K562 (cell line): Measurements from ENCODE around the gene ACSBG1. TPM values are rescaled to one million over a fixed set of nuclear protein-coding genes. Genes with fewer than 3 reads are reported as not detected.
A peak's percentile ranks its signal among the peaks of the same experiment; 100 is the strongest.

ENCODE experiments used
- BHLHE40 ChIP-seq: IDR thresholded peaks from 2 replicates; pipeline ENCODE4 v1.6.1; 2011; ENCODE audit warnings: low read length, improper control_type of control experiment
- CREM ChIP-seq: IDR thresholded peaks from 2 replicates; pipeline ENCODE4 v1.6.1; 2014; ENCODE audit warnings: antibody characterized with exemption, low read depth
- FUS ChIP-seq: fragments of 200-400 bp; formaldehyde crosslinking; optimal IDR thresholded peaks from 2 replicates; pipeline ENCODE3; 2017; ENCODE audit warnings: low read depth, low read length
- KLF6 ChIP-seq: fragments of 250-450 bp; sonication (Bioruptor Pico); IDR thresholded peaks from 2 replicates; pipeline ENCODE4 v1.4.0; 2020; ENCODE audit warnings: mild to moderate bottlenecking, moderate library complexity, borderline replicate concordance
- MAFF ChIP-seq: IDR thresholded peaks from 2 replicates; pipeline ENCODE4 v1.6.1; 2012; ENCODE audit warnings: low read length, improper control_type of control experiment
- RFX7 ChIP-seq: fragments of 250-450 bp; sonication (Bioruptor Pico); IDR thresholded peaks from 2 replicates; pipeline ENCODE4 v1.5.1; 2021; ENCODE audit warnings: mild to moderate bottlenecking
- SIN3A ChIP-seq, 2 experiments: fragments of 150-350 bp in 1 of 2; IDR thresholded peaks; 2 replicates each; pipeline ENCODE4 v1.6.1; 2011 to 2016; ENCODE audit warnings: borderline replicate concordance in 2 of 2, low read depth in 2 of 2, low read length in 2 of 2, mild to moderate bottlenecking in 2 of 2, moderate library complexity in 2 of 2; ENCODE audit not compliant: control insufficient read depth in 1 of 2
- SNRNP70 ChIP-seq: fragments of 200-400 bp; formaldehyde crosslinking; optimal IDR thresholded peaks from 2 replicates; pipeline ENCODE3; 2017; ENCODE audit warnings: low read depth, low read length
- ZBTB1 ChIP-seq: sonication (generic); formaldehyde crosslinking; IDR thresholded peaks from 2 replicates; pipeline ENCODE4 v1.8.1; 2023; ENCODE audit warnings: missing genetic modification reagents, low read depth, mild to moderate bottlenecking, borderline replicate concordance
- ZNF124 ChIP-seq: sonication (generic); formaldehyde crosslinking; IDR thresholded peaks from 2 replicates; pipeline ENCODE4 v1.8.1; 2022; ENCODE audit warnings: missing genetic modification reagents
- ZNF75A ChIP-seq: fragments of 450-650 bp; formaldehyde crosslinking; IDR thresholded peaks from 2 replicates; pipeline ENCODE4 v1.4.0; 2020; ENCODE audit warnings: mild to moderate bottlenecking
- polyA plus RNA-seq, 8 experiments: library from polyadenylated mRNA; depleted of rRNA in 4 of 8; stranded (reverse) in 5 of 8; unstranded in 3 of 8; fragments of >200 nt; fragmentation: Nextera tagmentation in 2 of 8; fragmentation: Illumina TruSeq in 1 of 8; extraction: Ambion mirVana in 2 of 8; extraction: Trizol in 1 of 8; gene quantifications; 2 replicates each; pipeline versions ENCODE4 v1.2.1 to v1.2.3, GENCODE V29; 2011 to 2014; ENCODE audit warnings: inconsistent platforms in 1 of 8, missing spikeins in 1 of 8
- total RNA-seq, 7 experiments: library from RNA; depleted of rRNA in 6 of 7; stranded (reverse); fragments of >200 nt in 6 of 7; fragmentation: Illumina TruSeq in 2 of 7; extraction: Trizol in 2 of 7; gene quantifications; 2 replicates each; pipeline versions ENCODE4 v1.2.1 to v1.2.3, GENCODE V29; 2011 to 2021; ENCODE audit warnings: low replicate concordance in 1 of 7
- TF ChIP-seq, protein P1 (sequence below): sonication (generic); formaldehyde crosslinking; IDR thresholded peaks from 2 replicates; pipeline ENCODE4 v1.8.1; 2023; ENCODE audit warnings: mild to moderate bottlenecking, missing genetic modification reagents
- TF ChIP-seq, protein P2 (sequence below): fragments of 450-650 bp; IDR thresholded peaks from 2 replicates; pipeline ENCODE4 v1.6.1; 2016; ENCODE audit warnings: borderline replicate concordance
- TF ChIP-seq, protein P3 (sequence below): sonication (generic); formaldehyde crosslinking; IDR thresholded peaks from 2 replicates; pipeline ENCODE4 v1.8.0; 2022; ENCODE audit warnings: mild to moderate bottlenecking, low read depth, missing genetic modification reagents
- TF ChIP-seq, protein P4 (sequence below): conservative IDR thresholded peaks from 2 replicates; pipeline ENCODE4 v1.6.1; 2011; ENCODE audit warnings: low read depth, mild to moderate bottlenecking, low read length; ENCODE audit not compliant: control insufficient read depth
- TF ChIP-seq, protein P5 (sequence below): fragments of 450-650 bp; IDR thresholded peaks from 2 replicates; pipeline ENCODE4 v1.6.1; 2016
- TF ChIP-seq, protein P6 (sequence below), 3 experiments: IDR thresholded peaks in 2 of 3; conservative IDR thresholded peaks in 1 of 3; 2 replicates each; pipeline ENCODE4 v1.5.1; 2011 to 2012; ENCODE audit warnings: low read length in 3 of 3, mild to moderate bottlenecking in 3 of 3, control low read depth in 2 of 3, improper control_type of control experiment in 1 of 3, inconsistent platforms in 1 of 3, low read depth in 1 of 3, mixed read lengths in 1 of 3, moderate library complexity in 1 of 3; ENCODE audit not compliant: insufficient read depth in 2 of 3

ACSBG1 gene
- total and polyA plus RNA-seq, 9 of the 15 experiments (the other 6 are each of a cell fraction or from before 2014, with no cell fraction given), result 0.36 to 6.4 (median 2.5) TPM

DNA sequence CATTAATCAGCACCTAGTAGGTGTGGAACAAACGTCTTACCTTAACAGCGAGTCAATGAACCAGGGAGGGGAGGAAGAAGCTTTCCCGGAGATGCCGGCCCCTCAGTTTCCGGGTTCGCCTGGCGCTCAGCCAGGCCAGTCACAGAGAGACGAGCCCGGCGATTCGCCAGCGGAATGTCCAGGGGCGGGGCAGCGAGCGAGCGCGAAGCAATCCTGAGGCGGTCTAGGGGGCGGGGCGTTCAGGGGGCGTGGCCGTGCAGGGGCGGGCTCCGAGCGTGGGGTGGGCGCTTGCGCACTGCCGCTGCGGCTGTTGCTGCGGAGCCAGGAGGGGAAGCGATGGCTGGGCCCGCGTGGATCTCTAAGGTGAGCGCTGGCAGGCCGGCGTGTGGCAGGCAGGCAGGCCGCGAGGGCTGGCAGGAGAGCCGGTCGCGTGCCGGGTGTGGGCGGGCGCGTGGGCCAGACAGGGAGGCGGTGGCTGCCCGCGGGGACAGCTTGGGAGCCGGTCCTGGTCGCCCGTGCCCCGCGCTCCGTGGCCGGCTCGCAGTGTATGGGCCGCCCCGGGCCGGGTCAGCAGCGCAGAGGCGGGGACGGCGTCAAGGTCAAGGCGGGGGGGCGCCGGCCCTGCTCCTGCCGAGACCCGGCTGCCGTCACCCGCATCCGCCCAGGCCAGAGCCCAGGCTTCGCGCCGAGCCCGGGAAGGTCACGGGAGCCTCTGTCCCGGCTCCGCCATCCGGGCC lies 85.1 kb downstream of the ACSBG1 start, which contains the start of gene IDH3A (continued):
- TF ChIP-seq, protein P1, sequence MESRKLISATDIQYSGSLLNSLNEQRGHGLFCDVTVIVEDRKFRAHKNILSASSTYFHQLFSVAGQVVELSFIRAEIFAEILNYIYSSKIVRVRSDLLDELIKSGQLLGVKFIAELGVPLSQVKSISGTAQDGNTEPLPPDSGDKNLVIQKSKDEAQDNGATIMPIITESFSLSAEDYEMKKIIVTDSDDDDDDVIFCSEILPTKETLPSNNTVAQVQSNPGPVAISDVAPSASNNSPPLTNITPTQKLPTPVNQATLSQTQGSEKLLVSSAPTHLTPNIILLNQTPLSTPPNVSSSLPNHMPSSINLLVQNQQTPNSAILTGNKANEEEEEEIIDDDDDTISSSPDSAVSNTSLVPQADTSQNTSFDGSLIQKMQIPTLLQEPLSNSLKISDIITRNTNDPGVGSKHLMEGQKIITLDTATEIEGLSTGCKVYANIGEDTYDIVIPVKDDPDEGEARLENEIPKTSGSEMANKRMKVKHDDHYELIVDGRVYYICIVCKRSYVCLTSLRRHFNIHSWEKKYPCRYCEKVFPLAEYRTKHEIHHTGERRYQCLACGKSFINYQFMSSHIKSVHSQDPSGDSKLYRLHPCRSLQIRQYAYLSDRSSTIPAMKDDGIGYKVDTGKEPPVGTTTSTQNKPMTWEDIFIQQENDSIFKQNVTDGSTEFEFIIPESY (CRISPR knock-in tag), result 0 out of 2 replicates have a peak, but pooled peaks have one; percentile 30
- TF ChIP-seq, protein P2, sequence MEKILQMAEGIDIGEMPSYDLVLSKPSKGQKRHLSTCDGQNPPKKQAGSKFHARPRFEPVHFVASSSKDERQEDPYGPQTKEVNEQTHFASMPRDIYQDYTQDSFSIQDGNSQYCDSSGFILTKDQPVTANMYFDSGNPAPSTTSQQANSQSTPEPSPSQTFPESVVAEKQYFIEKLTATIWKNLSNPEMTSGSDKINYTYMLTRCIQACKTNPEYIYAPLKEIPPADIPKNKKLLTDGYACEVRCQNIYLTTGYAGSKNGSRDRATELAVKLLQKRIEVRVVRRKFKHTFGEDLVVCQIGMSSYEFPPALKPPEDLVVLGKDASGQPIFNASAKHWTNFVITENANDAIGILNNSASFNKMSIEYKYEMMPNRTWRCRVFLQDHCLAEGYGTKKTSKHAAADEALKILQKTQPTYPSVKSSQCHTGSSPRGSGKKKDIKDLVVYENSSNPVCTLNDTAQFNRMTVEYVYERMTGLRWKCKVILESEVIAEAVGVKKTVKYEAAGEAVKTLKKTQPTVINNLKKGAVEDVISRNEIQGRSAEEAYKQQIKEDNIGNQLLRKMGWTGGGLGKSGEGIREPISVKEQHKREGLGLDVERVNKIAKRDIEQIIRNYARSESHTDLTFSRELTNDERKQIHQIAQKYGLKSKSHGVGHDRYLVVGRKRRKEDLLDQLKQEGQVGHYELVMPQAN, result peak; percentile 65; the same call in 1 of the 2 replicates
- TF ChIP-seq SIN3A (IDR thresholded peaks at IDR 0.05; ENCODE audit: borderline replicate concordance in 2 of 2, control insufficient read depth in 1 of 2, low read depth in 2 of 2, low read length in 2 of 2) (peak; percentile 35 to 63; a peak in 1 of 4 replicates), ZBTB1 (CRISPR knock-in tag) (peak; percentile 23; the same call in 1 of the 2 replicates), ZNF124 (CRISPR knock-in tag) (no peak), ZNF75A (CRISPR knock-in tag) (no peak), FUS (no peak), CREM (peak; percentile 40), KLF6 (CRISPR knock-in tag) (no peak), BHLHE40 (peak; percentile 62), SNRNP70 (no peak), MAFF (no peak), RFX7 (CRISPR knock-in tag) (no peak)
- TF ChIP-seq, protein P3, sequence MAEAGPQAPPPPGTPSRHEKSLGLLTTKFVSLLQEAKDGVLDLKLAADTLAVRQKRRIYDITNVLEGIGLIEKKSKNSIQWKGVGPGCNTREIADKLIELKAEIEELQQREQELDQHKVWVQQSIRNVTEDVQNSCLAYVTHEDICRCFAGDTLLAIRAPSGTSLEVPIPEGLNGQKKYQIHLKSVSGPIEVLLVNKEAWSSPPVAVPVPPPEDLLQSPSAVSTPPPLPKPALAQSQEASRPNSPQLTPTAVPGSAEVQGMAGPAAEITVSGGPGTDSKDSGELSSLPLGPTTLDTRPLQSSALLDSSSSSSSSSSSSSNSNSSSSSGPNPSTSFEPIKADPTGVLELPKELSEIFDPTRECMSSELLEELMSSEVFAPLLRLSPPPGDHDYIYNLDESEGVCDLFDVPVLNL (CRISPR knock-in tag), result 0 out of 2 replicates have a peak, but pooled peaks have one; percentile 14
- TF ChIP-seq, protein P4, sequence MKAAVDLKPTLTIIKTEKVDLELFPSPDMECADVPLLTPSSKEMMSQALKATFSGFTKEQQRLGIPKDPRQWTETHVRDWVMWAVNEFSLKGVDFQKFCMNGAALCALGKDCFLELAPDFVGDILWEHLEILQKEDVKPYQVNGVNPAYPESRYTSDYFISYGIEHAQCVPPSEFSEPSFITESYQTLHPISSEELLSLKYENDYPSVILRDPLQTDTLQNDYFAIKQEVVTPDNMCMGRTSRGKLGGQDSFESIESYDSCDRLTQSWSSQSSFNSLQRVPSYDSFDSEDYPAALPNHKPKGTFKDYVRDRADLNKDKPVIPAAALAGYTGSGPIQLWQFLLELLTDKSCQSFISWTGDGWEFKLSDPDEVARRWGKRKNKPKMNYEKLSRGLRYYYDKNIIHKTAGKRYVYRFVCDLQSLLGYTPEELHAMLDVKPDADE, result peak; percentile 72; the same call in 1 of the 2 replicates
- TF ChIP-seq, protein P5, sequence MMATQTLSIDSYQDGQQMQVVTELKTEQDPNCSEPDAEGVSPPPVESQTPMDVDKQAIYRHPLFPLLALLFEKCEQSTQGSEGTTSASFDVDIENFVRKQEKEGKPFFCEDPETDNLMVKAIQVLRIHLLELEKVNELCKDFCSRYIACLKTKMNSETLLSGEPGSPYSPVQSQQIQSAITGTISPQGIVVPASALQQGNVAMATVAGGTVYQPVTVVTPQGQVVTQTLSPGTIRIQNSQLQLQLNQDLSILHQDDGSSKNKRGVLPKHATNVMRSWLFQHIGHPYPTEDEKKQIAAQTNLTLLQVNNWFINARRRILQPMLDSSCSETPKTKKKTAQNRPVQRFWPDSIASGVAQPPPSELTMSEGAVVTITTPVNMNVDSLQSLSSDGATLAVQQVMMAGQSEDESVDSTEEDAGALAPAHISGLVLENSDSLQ, result peak; percentile 51
- TF ChIP-seq, protein P6, sequence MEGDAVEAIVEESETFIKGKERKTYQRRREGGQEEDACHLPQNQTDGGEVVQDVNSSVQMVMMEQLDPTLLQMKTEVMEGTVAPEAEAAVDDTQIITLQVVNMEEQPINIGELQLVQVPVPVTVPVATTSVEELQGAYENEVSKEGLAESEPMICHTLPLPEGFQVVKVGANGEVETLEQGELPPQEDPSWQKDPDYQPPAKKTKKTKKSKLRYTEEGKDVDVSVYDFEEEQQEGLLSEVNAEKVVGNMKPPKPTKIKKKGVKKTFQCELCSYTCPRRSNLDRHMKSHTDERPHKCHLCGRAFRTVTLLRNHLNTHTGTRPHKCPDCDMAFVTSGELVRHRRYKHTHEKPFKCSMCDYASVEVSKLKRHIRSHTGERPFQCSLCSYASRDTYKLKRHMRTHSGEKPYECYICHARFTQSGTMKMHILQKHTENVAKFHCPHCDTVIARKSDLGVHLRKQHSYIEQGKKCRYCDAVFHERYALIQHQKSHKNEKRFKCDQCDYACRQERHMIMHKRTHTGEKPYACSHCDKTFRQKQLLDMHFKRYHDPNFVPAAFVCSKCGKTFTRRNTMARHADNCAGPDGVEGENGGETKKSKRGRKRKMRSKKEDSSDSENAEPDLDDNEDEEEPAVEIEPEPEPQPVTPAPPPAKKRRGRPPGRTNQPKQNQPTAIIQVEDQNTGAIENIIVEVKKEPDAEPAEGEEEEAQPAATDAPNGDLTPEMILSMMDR (IDR thresholded peaks at IDR 0.05 in 2 of 3, conservative IDR thresholded peaks at IDR 0.05 in 1 of 3; ENCODE audit: insufficient read depth in 2 of 3, low read depth in 1 of 3, low read length in 3 of 3), result no peak; a peak in 1 of 6 replicates
